ENCODE measurements around the gene CAMK2N2. TPM values are rescaled to one million over a fixed set of nuclear protein-coding genes. Genes with fewer than 3 reads are reported as not detected.

The CAMK2N2 gene
- total and polyA plus RNA-seq, 2 of the 4 experiments (the other 2 are of a cell fraction) = 0.34 TPM; not detected in 1

GRCh38 chr3:184236033-184236410, 25.3 kb downstream of the CAMK2N2 start:
- ChIA-PET CTCF (no interaction called here), POLR2A (ENCODE audit: unreplicated experiment) (no interaction called here)
- Histone ChIP-seq H3K23ac (ENCODE audit: low read depth, low read length) (no peak overlapping the region), H2AK5ac (ENCODE audit: low read depth, low read length) (no peak overlapping the region), H2AFZ (replicated peaks; ENCODE audit: low read length, poor library complexity) (no peak overlapping the region), H4K91ac (ENCODE audit: insufficient read depth, low read depth, low read length) (no peak overlapping the region), H3K79me1 (ENCODE audit: low read depth in 1 of 2, low read length in 2 of 2) (no peaks in the 10 kb centered on the region), H3K4me2 (ENCODE audit: low read depth, low read length) (no peak overlapping the region), H3K14ac (replicated peaks; ENCODE audit: low read depth, low read length) (no peak overlapping the region), H3K56ac (ENCODE audit: extremely low read depth, insufficient read depth, low read length) (no peak overlapping the region), H3K27me3 (ENCODE audit: control insufficient read depth, insufficient read depth, low read length) (peaks cover 36% of the 10 kb centered on the region), H2BK20ac (ENCODE audit: low read depth, low read length) (no peak overlapping the region), H3K18ac (ENCODE audit: low read depth, low read length) (no peak overlapping the region), H4K20me1 (ENCODE audit: insufficient read depth, low read length) (peaks cover 6% of the 10 kb centered on the region), H3K9me3 (ENCODE audit: control insufficient read depth, insufficient read depth, low read length) (no peaks in the 10 kb centered on the region), H2BK120ac (ENCODE audit: low read depth, low read length) (no peak overlapping the region), H3K36me3 (ENCODE audit: control insufficient read depth, insufficient read depth, low read length) (no peaks in the 10 kb centered on the region), H3K4me3 (ENCODE audit: insufficient read depth, low read depth, low read length) (no peak overlapping the region), H2BK5ac (ENCODE audit: low read depth, low read length, poor library complexity, severe bottlenecking) (no peak overlapping the region), H3K4ac (ENCODE audit: low read depth, low read length) (no peak overlapping the region), H4K5ac (ENCODE audit: low read depth, low read length) (no peak overlapping the region), H2BK15ac (ENCODE audit: low read depth, low read length) (no peak overlapping the region), H3K9ac (ENCODE audit: low read depth, low read length) (no peak overlapping the region), H3K27ac (ENCODE audit: insufficient read depth, low read length) (no peak overlapping the region), H2AK9ac (replicated peaks; ENCODE audit: low read depth, low read length, poor library complexity) (no peak overlapping the region), H3K9me1 (ENCODE audit: insufficient read depth, low read length) (0 out of 2 replicates have a peak, but pooled peaks cover 3% of the 10 kb centered on the region), H4K8ac (ENCODE audit: low read depth in 2 of 2, low read length in 2 of 2) (no peak overlapping the region), H3K4me1 (ENCODE audit: control insufficient read depth, insufficient read depth, low read length) (no peaks in the 10 kb centered on the region)
- ATAC-seq (ENCODE audit: low read depth) (no peak), DNase-seq (no peak)
- BruUV-seq (replicated peaks) = no TSS peak
- in situ Hi-C loops (cut with MboI; ENCODE audit: low sequenced_read_pairs) = no loop called here
- dilution Hi-C loops (cut with HindIII; ENCODE audit: low sequenced_read_pairs, unreplicated experiment) = no loop called here
- TF ChIP-seq NFE2L2 (IDR thresholded peaks at IDR 0.05; ENCODE audit: low read depth, low read length) (no peak), RFX5 (IDR thresholded peaks at IDR 0.05; ENCODE audit: low read depth, low read length) (no peak), RAD21 (IDR thresholded peaks at IDR 0.05; ENCODE audit: low read length) (no peak), MAFK (IDR thresholded peaks at IDR 0.05; ENCODE audit: low read depth, low read length) (no peak), ELK1 (IDR thresholded peaks at IDR 0.05; ENCODE audit: borderline replicate concordance, low read depth, low read length) (no peak), MAZ (IDR thresholded peaks at IDR 0.05; ENCODE audit: borderline replicate concordance, low read depth, low read length) (no peak), MXI1 (IDR thresholded peaks at IDR 0.05; ENCODE audit: borderline replicate concordance, low read depth, low read length) (no peak), FOS (IDR thresholded peaks at IDR 0.05; ENCODE audit: low read depth, low read length) (no peak), USF2 (IDR thresholded peaks at IDR 0.05; ENCODE audit: low read depth, low read length) (no peak), CTCF (conservative IDR thresholded peaks at IDR 0.05; ENCODE audit: low read depth, low read length) (no peak), BHLHE40 (IDR thresholded peaks at IDR 0.05; ENCODE audit: low read depth, low read length) (no peak), CHD1 (IDR thresholded peaks at IDR 0.05; ENCODE audit: low read depth, low read length) (no peak), SMC3 (IDR thresholded peaks at IDR 0.05; ENCODE audit: low read depth, low read length) (no peak)
- WGBS, 2 experiments (ENCODE audit: extremely low coverage in 2 of 2, insufficient read length in 1 of 2) = 28% methylated on average over 5 of the region's 14 CpGs; no CpG with 5 or more reads in 1 of the 2 experiments
- intact Hi-C loops (cut with micrococcal nuclease) = no loop called here

Data from IMR-90 (cell line).